ENCODE data around the gene TRIM67.

- TF ChIP-seq, protein P1, sequence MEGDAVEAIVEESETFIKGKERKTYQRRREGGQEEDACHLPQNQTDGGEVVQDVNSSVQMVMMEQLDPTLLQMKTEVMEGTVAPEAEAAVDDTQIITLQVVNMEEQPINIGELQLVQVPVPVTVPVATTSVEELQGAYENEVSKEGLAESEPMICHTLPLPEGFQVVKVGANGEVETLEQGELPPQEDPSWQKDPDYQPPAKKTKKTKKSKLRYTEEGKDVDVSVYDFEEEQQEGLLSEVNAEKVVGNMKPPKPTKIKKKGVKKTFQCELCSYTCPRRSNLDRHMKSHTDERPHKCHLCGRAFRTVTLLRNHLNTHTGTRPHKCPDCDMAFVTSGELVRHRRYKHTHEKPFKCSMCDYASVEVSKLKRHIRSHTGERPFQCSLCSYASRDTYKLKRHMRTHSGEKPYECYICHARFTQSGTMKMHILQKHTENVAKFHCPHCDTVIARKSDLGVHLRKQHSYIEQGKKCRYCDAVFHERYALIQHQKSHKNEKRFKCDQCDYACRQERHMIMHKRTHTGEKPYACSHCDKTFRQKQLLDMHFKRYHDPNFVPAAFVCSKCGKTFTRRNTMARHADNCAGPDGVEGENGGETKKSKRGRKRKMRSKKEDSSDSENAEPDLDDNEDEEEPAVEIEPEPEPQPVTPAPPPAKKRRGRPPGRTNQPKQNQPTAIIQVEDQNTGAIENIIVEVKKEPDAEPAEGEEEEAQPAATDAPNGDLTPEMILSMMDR (IDR thresholded peaks at IDR 0.05), result no peak
- TF ChIP-seq POLR2A (IDR thresholded peaks at IDR 0.05), result no peak
Measured at GRCh38 chr1:231238298-231238697, 76.4 kb downstream of the TRIM67 start.
